OCI-LY3 (cell line): ENCODE measurements around the gene WDR86.

ENCODE experiments used
- CTCF ChIP-seq: fragments of 200-600, 300-600 bp; sonication (generic); IDR thresholded peaks from 2 replicates; pipeline ENCODE4 v1.5.1; 2014; ENCODE audit warnings: antibody characterized with exemption, low read length, low read depth
- EZH2phosphoT487 ChIP-seq: fragments of 200-600 bp; shearing (Covaris generic); IDR thresholded peaks from 2 replicates; pipeline ENCODE4 v1.6.1; 2018; ENCODE audit warnings: antibody characterized with exemption, mixed run types, low read depth

DNA sequence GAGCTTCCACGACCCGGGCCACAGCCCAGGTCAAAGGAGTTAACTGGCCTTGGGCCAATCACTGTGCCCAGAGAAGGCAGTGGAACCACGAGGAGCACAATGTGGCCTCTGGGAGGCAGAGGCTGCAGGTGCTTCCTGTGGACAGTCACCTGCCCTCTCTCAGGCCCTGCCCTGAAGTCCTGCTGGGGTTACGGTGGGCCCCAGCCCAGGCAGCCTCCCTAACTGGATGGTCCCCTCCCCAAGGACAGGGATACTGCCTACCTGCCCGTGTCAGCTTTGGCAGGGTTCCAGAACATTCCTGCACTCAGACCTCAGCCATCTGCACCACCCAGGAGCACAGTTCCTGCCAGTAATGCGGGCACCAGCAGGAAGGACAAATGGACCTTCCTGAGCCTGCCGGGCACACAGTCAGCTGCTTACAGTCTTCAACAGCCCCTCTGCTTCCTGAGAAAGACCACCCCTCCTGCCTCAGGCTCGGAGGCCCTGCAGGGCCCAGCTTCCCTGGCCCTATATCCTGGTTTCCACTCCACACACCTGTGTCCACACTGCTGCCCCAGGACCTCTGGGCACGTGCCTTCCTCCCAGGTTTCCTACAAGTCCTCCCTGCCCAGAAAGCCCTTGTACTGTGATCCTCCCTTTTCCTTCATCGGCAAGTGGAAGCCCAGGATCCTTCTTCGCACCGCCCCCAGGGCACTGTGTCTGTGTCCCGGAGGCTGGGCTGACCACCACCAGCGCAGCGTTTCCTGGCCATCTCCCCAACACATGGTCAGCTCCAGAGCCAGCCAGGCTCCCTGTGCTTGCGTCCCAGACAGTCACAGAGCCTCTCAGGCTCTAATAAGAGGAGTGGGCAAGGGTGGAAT, 23.3 kb downstream of the WDR86 start:
- no peak for TF ChIP-seq CTCF
- TF ChIP-seq EZH2phosphoT487 = no peak
